D721Med (cell line): Measurements from ENCODE around the gene ANKRD39.

Experiments used
- DNase-seq: peaks from one replicate; pipeline ENCODE4 v3.0.0; 2011; ENCODE audit warnings: low spot score; ENCODE audit not compliant: insufficient read length
- FAIRE-seq: peaks from 2 replicates; lab custom pipeline; 2011; peaks lifted over from hg19 to GRCh38; lab: Jason Lieb, UNC
- TF ChIP-seq, protein P1 (sequence below): IDR thresholded peaks from 2 replicates; pipeline ENCODE4 v1.5.1; 2012; ENCODE audit warnings: mild to moderate bottlenecking, control low read depth; ENCODE audit not compliant: insufficient read depth; ENCODE audit errors: missing control alignments

ANKRD39 gene

DNA sequence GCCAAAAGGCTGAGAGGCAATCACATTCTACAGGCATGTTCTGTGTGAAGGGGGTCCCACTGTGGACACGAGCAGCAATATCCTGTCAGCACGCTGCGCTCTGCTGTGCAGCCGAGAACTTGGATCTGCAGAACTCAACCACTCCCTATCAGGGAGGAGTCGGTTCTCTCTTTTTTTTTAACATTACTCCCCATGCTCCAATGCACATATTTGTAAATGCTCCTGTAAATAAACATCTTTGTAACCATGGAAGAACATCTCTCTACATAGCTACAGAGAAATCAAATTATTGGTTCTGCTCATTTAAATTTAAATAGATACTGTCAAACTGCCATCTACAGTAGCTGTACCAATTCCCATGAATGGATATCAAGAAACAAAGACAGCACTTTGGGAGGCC is 11.0 kb downstream of the ANKRD39 start:
- DNase-seq (no peak), FAIRE-seq (no peak)
- TF ChIP-seq, protein P1, sequence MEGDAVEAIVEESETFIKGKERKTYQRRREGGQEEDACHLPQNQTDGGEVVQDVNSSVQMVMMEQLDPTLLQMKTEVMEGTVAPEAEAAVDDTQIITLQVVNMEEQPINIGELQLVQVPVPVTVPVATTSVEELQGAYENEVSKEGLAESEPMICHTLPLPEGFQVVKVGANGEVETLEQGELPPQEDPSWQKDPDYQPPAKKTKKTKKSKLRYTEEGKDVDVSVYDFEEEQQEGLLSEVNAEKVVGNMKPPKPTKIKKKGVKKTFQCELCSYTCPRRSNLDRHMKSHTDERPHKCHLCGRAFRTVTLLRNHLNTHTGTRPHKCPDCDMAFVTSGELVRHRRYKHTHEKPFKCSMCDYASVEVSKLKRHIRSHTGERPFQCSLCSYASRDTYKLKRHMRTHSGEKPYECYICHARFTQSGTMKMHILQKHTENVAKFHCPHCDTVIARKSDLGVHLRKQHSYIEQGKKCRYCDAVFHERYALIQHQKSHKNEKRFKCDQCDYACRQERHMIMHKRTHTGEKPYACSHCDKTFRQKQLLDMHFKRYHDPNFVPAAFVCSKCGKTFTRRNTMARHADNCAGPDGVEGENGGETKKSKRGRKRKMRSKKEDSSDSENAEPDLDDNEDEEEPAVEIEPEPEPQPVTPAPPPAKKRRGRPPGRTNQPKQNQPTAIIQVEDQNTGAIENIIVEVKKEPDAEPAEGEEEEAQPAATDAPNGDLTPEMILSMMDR = no peak

DNA sequence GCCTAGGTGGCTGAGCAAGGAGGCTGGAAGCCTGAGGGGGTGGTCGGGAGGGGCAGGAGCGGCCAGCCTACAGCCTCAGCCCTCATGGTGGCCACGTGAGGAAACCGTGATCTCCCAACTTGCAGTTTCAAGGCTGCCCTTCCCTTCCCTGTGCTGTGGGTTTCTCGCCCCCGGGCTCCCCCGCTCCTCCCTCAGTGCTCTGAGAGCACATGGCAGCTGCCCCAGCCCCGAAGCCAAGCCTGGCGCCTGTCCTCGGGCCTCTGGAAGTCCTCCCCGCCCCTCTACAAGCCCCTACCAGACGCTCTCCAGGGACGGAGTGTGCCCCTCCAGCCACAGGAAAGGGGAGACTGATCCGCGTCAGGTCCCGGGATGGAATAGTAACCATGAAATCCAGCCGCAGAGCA is 13.4 kb downstream of the ANKRD39 start:
- TF ChIP-seq, protein P1 = no peak
- no peak for DNase-seq
- FAIRE-seq = no peak

DNA sequence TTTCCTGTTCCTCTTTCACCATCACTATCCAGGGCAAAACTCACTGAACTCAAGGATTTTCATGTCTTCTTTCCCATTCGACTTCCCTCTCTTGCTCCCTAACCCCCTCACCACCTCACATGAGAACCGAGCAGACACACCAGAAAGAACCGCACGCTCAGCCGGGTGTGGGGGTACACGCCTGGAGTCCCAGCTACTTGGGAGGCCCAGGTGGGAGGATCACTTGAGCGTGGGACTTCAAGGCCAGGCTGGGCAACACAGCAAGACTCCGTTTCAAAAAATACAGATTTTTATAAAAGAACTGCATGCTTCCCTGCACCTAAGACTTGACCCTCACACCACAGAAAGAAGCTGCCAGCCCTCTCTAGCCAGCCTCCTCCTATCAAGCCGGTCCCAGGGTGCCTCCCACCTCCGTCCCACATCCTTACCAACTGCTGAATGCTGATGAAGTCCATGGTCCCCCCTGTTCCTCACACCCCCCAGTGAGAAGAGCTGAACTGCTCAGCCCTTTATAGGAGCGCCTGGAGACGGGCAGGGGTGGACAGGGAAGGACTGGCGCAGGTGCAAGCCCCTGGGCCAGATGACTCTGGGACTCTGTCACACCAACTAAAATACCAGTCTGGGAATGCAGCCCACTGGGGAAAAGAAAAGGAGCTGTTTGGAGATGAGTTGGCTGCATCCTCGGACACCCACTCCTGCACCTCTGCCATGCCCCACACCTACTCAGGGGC is 14.1 kb downstream of the ANKRD39 start, which contains the start of gene ANKRD23:
Gene ANKRD23 (minus strand): TSS at position 484 of the 731 bp plus-strand sequence. CDS start 29 bp downstream, at position 455.
- TF ChIP-seq, protein P1 = no peak
- DNase-seq (no peak), FAIRE-seq (no peak)

DNA sequence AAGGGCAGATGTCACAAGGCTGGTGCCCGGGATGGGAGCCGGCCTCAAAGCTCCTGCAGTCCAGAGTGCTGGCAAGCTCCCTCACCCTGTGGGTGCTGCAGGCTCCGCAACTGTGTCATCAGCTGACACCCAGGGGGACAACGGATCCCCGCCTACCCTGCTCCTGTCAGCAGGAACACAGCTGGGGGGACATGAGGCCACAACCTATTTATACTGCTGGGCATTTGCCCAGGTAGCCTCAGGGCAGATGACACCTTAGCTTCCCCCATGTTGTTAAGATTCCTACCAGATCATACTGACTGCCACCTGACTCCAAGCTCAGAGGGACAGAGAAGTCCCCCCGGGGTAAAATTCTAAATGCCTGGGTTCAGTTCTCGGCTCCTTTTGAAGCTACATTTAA is 15.2 kb downstream of the ANKRD39 start:
- DNase-seq (no peak), FAIRE-seq (no peak)
- TF ChIP-seq, protein P1 = no peak

DNA sequence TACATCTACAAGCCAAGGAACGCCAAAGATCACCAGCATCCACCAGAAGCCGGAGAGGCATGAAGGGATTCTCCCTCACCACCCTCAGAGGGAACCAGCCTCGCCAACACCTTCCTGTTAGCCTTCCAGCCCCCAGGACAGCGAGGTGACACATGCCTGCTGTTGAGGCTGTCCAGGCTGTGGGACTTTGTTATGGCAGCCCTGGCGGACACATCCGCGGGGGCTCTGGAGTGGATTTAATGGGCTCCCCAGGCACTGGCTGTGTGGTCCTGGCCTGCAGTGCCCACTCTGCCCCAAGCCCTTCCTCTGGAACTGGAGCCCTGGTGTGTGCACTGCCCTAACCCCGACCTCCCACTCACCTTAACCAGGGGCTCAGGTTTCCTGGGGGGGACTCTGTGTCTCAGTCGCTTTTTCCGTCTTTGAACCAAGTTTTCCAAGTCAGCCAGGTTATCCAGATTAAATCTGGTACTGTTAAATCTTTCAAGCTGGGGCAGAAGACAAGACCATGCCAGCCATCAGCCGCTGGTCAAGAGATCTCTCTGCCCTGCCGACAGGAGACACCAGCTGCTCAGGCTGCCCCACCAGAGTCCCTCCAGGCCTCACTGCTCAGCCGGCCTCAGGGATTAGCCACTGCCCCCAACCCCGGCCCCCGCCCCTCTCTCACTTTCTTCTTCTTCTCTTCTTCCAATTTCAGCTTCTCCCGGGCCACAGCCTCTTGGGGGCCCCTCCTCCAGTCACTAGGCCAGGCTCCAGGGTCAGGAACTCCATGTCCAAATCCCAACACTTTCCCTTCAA is 15.9 kb downstream of the ANKRD39 start:
- no peak for FAIRE-seq

DNA sequence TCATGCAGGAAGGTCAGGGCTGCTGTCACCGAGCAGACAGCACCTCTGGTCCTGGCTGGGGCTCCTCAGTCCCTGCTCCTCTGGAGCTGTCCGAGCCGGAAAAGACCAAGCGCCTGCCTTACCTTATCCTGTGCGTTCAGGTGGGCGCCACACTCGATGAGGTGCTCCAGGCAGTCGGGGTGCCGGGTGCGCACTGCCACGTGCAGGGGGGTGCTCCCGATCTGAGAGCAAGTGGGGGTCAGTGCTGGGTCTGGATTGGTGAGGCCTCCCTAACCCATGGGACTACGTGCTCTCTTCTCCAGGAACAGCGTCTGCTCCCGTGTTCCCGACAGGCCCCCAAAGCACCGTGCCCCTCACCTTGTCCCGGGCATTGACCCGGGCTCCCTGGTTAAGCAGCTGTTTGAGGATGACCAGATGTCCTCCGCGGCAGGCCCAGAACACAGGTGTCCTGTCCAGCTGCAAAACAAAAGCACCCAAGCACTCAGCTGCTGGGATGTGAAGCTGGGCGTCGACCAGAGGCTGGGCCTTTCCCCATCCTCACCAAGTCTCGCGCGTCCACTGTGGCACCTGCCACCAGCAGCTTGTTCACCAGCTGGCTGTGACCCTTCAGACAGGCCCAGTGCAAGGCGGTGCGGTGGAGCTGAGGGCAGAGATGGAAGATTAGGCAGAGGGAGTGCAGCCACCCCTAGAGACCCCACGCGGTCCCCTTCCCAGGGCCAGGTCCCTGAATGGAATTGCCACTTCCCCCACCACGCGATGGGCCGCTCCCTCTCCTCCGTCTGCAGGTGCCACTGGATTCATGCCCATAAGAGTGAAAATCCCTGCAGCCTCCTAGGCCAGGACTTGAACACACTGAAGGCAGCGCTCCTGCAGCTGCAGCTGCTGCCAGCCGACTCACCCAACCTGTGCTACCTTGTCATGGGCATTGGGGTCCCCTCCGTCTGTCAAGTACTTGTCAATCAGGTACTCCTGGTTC is 17.7 kb downstream of the ANKRD39 start:
- TF ChIP-seq, protein P1 = no peak
- no peak for FAIRE-seq
- DNase-seq = no peak

More for the DNA sequence above, 15.9 kb downstream of the ANKRD39 start:
- TF ChIP-seq, protein P1 = no peak
- DNase-seq = no peak
